Spleen (tissue), 11 donors: Measurements from ENCODE around the gene LYPD3. TPM values are rescaled to one million over a fixed set of nuclear protein-coding genes. Genes with fewer than 3 reads are reported as not detected.

Source experiments
- DNase-seq: peaks from one replicate; pipeline ENCODE4 v3.0.0-alpha.2; 2020
- H3K27ac ChIP-seq, 8 donors: fragments of 200-600 bp; sonication (generic) in 7 of 8; 1 replicate in 4 of 8; 2 replicates in 4 of 8; pipeline versions ENCODE4 v1.5.0 to v1.8.0; 2016 to 2021; ENCODE audit warnings: inconsistent platforms in 4 of 8, mild to moderate bottlenecking in 4 of 8, moderate library complexity in 1 of 8
- H3K27me3 ChIP-seq, 7 donors: fragments of 200-600 bp; sonication (generic) in 6 of 7; replicated peaks in 1 of 7; 1 replicate in 4 of 7; 2 replicates in 3 of 7; pipeline versions ENCODE4 v1.5.0 to v1.8.0; 2016 to 2021; ENCODE audit warnings: inconsistent platforms in 3 of 7, mild to moderate bottlenecking in 1 of 7
- H3K36me3 ChIP-seq, 6 donors: fragments of 200-600 bp; sonication (generic) in 5 of 6; 1 replicate in 4 of 6; 2 replicates in 2 of 6; pipeline versions ENCODE4 v1.5.0 to v1.8.0; 2016 to 2021; ENCODE audit warnings: inconsistent platforms in 2 of 6
- H3K4me1 ChIP-seq, 6 donors: fragments of 200-600 bp; sonication (generic) in 5 of 6; 1 replicate in 3 of 6; 2 replicates in 3 of 6; pipeline versions ENCODE4 v1.5.0 to v1.8.0; 2016 to 2021; ENCODE audit warnings: inconsistent platforms in 3 of 6
- H3K4me3 ChIP-seq, 8 donors: fragments of 200-600 bp; sonication (generic) in 7 of 8; 1 replicate in 4 of 8; 2 replicates in 4 of 8; pipeline versions ENCODE4 v1.5.0 to v1.8.0; 2016 to 2021; ENCODE audit warnings: inconsistent platforms in 4 of 8, mild to moderate bottlenecking in 4 of 8, moderate library complexity in 2 of 8
- H3K9me3 ChIP-seq, 8 donors: fragments of 200-600 bp; sonication (generic) in 7 of 8; 1 replicate in 4 of 8; 2 replicates in 4 of 8; pipeline versions ENCODE4 v1.5.0 to v1.8.0; 2016 to 2021; ENCODE audit warnings: inconsistent platforms in 4 of 8
- CTCF ChIP-seq, 11 experiments: fragments of 200-600 bp in 7 of 11; fragments of 450-650 bp in 4 of 11; sonication (generic) in 4 of 11; IDR thresholded peaks in 8 of 11; conservative IDR thresholded peaks in 3 of 11; 1 replicate in 7 of 11; 2 replicates in 4 of 11; pipeline versions ENCODE4 v1.4.0 to v1.8.0; 2016 to 2021; ENCODE audit warnings: antibody characterized with exemption in 11 of 11, inconsistent platforms in 4 of 11, mild to moderate bottlenecking in 1 of 11
- POLR2A ChIP-seq, 3 donors: fragments of 450-650 bp; IDR thresholded peaks; one replicate each; pipeline ENCODE4 v1.5.1; 2017; ENCODE audit warnings: antibody characterized with exemption in 3 of 3, mild to moderate bottlenecking in 1 of 3
- POLR2AphosphoS5 ChIP-seq, 3 donors: sonication (generic); formaldehyde crosslinking; IDR thresholded peaks; one replicate each; pipeline ENCODE4 v1.5.1; 2017; ENCODE audit warnings: antibody characterized with exemption in 3 of 3
- WGBS, 5 donors: extraction: QIAGEN DNeasy Blood & Tissue Kit in 3 of 5; methylation state at CpG; one replicate each; pipeline versions ENCODE4 v1.1.5 to v1.1.7; 2013 to 2018; 5-methylcytosine and 5-hydroxymethylcytosine counted together
- intact Hi-C: fragments of 100-400 bp; cut with DNase I; formaldehyde crosslinking; loops from one replicate; pipeline ENCODE4 v1.15.0; 2023; ENCODE audit warnings: low total_unique reads
- polyA plus RNA-seq, 3 donors: library from polyadenylated mRNA; stranded (reverse); fragments of 200-250 nt; gene quantifications; one replicate each; pipeline ENCODE4 v1.2.1, GENCODE V29; 2013
- total RNA-seq, 7 donors: library from RNA; depleted of rRNA in 3 of 7; stranded (reverse); fragments of >200 nt in 3 of 7; fragmentation: NEBNext Ultra II Directional in 4 of 7; extraction: Animal tissue kit (Norgen Biotek cat#: 25700) in 4 of 7; gene quantifications; one replicate each; pipeline versions ENCODE4 v1.1.0 to v1.2.1, GENCODE V29; 2016 to 2021
- donor health status: healthy with polysubstance abuse.
- donor health status: DM: no; HTN: no; CAD: no; lungs with moderate emphysema.
- donor health status: DM: no; HTN: no; CAD: no.
- donor health status: Bipolar disorder and iron deficiency.
- donor health status: healthy.
- donor health status: DM: no; HTN: no; CAD: no.
- donor health status: DM: yes; HTN: yes; CAD: no.

LYPD3 gene
- total and polyA plus RNA-seq, 10 donors, result 0.57 to 2.8 (median 1.5) TPM

- WGBS, 5 donors, result 89 to 98% (median 94%) methylated on average over 10 to 15 of the region's 15 CpGs
- intact Hi-C loops, result no loop called here
- TF ChIP-seq POLR2A (IDR thresholded peaks at IDR 0.05) (no peak), CTCF (IDR thresholded peaks at IDR 0.05 in 8 of 11, conservative IDR thresholded peaks at IDR 0.05 in 3 of 11) (no peak), POLR2AphosphoS5 (IDR thresholded peaks at IDR 0.05) (no peak)
- H3K27ac ChIP-seq, result no peak overlapping the region
- H3K9me3 ChIP-seq, result no peaks in the 10 kb centered on the region
- DNase-seq, result no peak
- no peaks in the 10 kb centered on the region for H3K27me3 ChIP-seq
- peaks cover 0 to 27% (median 2%) of the 10 kb centered on the region in 6 donors for H3K36me3 ChIP-seq
- H3K4me1 ChIP-seq, result peaks cover 8 to 21% (median 17%) of the 10 kb centered on the region in 6 donors
- no peak overlapping the region for H3K4me3 ChIP-seq
These were observed 13.8 kb upstream of the LYPD3 start for GRCh38 chr19:43479226-43479625.

GRCh38 chr19:43478323-43478722, 12.9 kb upstream of the LYPD3 start:
- WGBS, 5 donors, result 87 to 94% (median 90%) methylated on average over 3 of the region's 3 CpGs
- Histone ChIP-seq H3K9me3 (no peaks in the 10 kb centered on the region), H3K4me3 (no peak overlapping the region), H3K4me1 (peaks cover 8 to 21% (median 17%) of the 10 kb centered on the region in 6 donors), H3K27ac (no peak overlapping the region), H3K36me3 (peaks cover 0 to 27% (median 2%) of the 10 kb centered on the region in 6 donors), H3K27me3 (no peaks in the 10 kb centered on the region)
- no peak for TF ChIP-seq POLR2A (IDR thresholded peaks at IDR 0.05)
- intact Hi-C loops, result no loop called here
- no peak for DNase-seq

- Histone ChIP-seq H3K4me1 (peaks cover 8 to 21% (median 17%) of the 10 kb centered on the region in 6 donors), H3K4me3 (no peak overlapping the region), H3K27me3 (no peaks in the 10 kb centered on the region), H3K9me3 (no peaks in the 10 kb centered on the region), H3K36me3 (peaks cover 0 to 27% (median 2%) of the 10 kb centered on the region in 6 donors), H3K27ac (peak overlapping the region in 7 of 8 donors; percentile 26 to 84 (median 74))
- intact Hi-C loops, result no loop called here
- TF ChIP-seq POLR2AphosphoS5 (IDR thresholded peaks at IDR 0.05), result no peak
- TF ChIP-seq CTCF (IDR thresholded peaks at IDR 0.05 in 8 of 11, conservative IDR thresholded peaks at IDR 0.05 in 3 of 11), result no peak
- TF ChIP-seq POLR2A (IDR thresholded peaks at IDR 0.05), result no peak
- no peak for DNase-seq
These were observed 11.2 kb upstream of the LYPD3 start for GRCh38 chr19:43476606-43477005.

- 5 to 10% (median 6%) methylated on average over 40 to 46 of the region's 46 CpGs for WGBS, 5 donors
These were observed 9.7 kb upstream of the LYPD3 start for GRCh38 chr19:43474986-43475705.

More at GRCh38 chr19:43474986-43475705, 9.7 kb upstream of the LYPD3 start:
- no peaks in the 10 kb centered on the region for H3K27me3 ChIP-seq
- H3K9me3 ChIP-seq, result no peaks in the 10 kb centered on the region
- peaks cover 8 to 21% (median 17%) of the 10 kb centered on the region in 6 donors for H3K4me1 ChIP-seq
- peak; percentile 96 for DNase-seq
- intact Hi-C loops, result no loop called here
- TF ChIP-seq CTCF (IDR thresholded peaks at IDR 0.05 in 8 of 11, conservative IDR thresholded peaks at IDR 0.05 in 3 of 11), result no peak
- peak; percentile 83 to 85 (median 85) for TF ChIP-seq POLR2AphosphoS5 (IDR thresholded peaks at IDR 0.05)
- H3K27ac ChIP-seq, result peak overlapping the region; percentile 73 to 86 (median 80)
- H3K36me3 ChIP-seq, result peaks cover 0 to 18% (median 2%) of the 10 kb centered on the region in 6 donors
- peak overlapping the region; percentile 31 to 70 (median 38) for H3K4me3 ChIP-seq
